WERI-Rb-1 (cell line): ENCODE measurements around the gene FAM117A.
A peak's percentile ranks its signal among the peaks of the same experiment; 100 is the strongest.
"Not testable (repeated sequence)": the region's sequence is repeated elsewhere in the genome, so short reads cannot be mapped to it uniquely, and the experiment has no call there.

Experiments
- DNase-seq: peaks from one replicate; pipeline ENCODE4 v3.0.0-alpha.2; 2020
- H3K27ac ChIP-seq: fragments of 250-450 bp; sonication (Bioruptor Pico); 2 replicates; pipeline ENCODE4 v1.5.1; 2020; ENCODE audit warnings: mild to moderate bottlenecking, moderate library complexity
- H3K27me3 ChIP-seq: fragments of 250-450 bp; sonication (Bioruptor Pico); 2 replicates; pipeline ENCODE4 v1.5.1; 2021; ENCODE audit warnings: mild to moderate bottlenecking, low read depth, moderate library complexity; ENCODE audit not compliant: insufficient read depth, severe bottlenecking
- H3K36me3 ChIP-seq: fragments of 250-450 bp; sonication (Bioruptor Pico); 2 replicates; pipeline ENCODE4 v1.5.1; 2020; ENCODE audit warnings: mild to moderate bottlenecking, moderate library complexity
- H3K4me3 ChIP-seq: 2 replicates; pipeline ENCODE4 v1.5.1; 2011; ENCODE audit warnings: low read depth, mild to moderate bottlenecking, control low read depth, low read length
- H3K9me3 ChIP-seq: fragments of 250-450 bp; sonication (Bioruptor Pico); 2 replicates; pipeline ENCODE4 v1.5.1; 2021; ENCODE audit warnings: mild to moderate bottlenecking, moderate library complexity; ENCODE audit not compliant: severe bottlenecking
- TF ChIP-seq, protein P1 (sequence below): IDR thresholded peaks from 2 replicates; pipeline ENCODE4 v1.5.1; 2011; ENCODE audit warnings: low read depth, mild to moderate bottlenecking, control low read depth, inconsistent platforms, low read length

The FAM117A gene

GRCh38 chr17:49760296-49760695, 3.6 kb downstream of the FAM117A start:
- Histone ChIP-seq H3K9me3 (no peaks in the 10 kb centered on the region), H3K4me3 (no peak overlapping the region), H3K36me3 (peaks cover 13% of the 10 kb centered on the region), H3K27me3 (no peaks in the 10 kb centered on the region), H3K27ac (no peak overlapping the region)
- DNase-seq = no peak
- TF ChIP-seq, protein P1, sequence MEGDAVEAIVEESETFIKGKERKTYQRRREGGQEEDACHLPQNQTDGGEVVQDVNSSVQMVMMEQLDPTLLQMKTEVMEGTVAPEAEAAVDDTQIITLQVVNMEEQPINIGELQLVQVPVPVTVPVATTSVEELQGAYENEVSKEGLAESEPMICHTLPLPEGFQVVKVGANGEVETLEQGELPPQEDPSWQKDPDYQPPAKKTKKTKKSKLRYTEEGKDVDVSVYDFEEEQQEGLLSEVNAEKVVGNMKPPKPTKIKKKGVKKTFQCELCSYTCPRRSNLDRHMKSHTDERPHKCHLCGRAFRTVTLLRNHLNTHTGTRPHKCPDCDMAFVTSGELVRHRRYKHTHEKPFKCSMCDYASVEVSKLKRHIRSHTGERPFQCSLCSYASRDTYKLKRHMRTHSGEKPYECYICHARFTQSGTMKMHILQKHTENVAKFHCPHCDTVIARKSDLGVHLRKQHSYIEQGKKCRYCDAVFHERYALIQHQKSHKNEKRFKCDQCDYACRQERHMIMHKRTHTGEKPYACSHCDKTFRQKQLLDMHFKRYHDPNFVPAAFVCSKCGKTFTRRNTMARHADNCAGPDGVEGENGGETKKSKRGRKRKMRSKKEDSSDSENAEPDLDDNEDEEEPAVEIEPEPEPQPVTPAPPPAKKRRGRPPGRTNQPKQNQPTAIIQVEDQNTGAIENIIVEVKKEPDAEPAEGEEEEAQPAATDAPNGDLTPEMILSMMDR = no peak

- H3K27me3 ChIP-seq = no peaks in the 10 kb centered on the region
- DNase-seq = no peak
- peak overlapping the region; percentile 11; the same call in 1 of the 2 replicates for H3K27ac ChIP-seq
- no peak overlapping the region for H3K4me3 ChIP-seq
- TF ChIP-seq, protein P1 = no peak
- peaks cover 13% of the 10 kb centered on the region for H3K36me3 ChIP-seq
- no peaks in the 10 kb centered on the region for H3K9me3 ChIP-seq
Observed at GRCh38 chr17:49759203-49759602, 4.7 kb downstream of the FAM117A start.

GRCh38 chr17:49758464-49759010, 5.4 kb downstream of the FAM117A start:
- H3K27ac ChIP-seq, H3K27me3 ChIP-seq, H3K9me3 ChIP-seq, H3K4me3 ChIP-seq, DNase-seq: not testable (repeated sequence)
- peaks cover 13% of the 10 kb centered on the region for H3K36me3 ChIP-seq

- TF ChIP-seq, protein P1 = no peak
- no peak for DNase-seq
- no peak overlapping the region for H3K27ac ChIP-seq
- H3K4me3 ChIP-seq = no peak overlapping the region
- no peaks in the 10 kb centered on the region for H3K27me3 ChIP-seq
- H3K36me3 ChIP-seq = peaks cover 22% of the 10 kb centered on the region
- no peaks in the 10 kb centered on the region for H3K9me3 ChIP-seq
Observed at GRCh38 chr17:49757151-49757777, 6.7 kb downstream of the FAM117A start.

DNA sequence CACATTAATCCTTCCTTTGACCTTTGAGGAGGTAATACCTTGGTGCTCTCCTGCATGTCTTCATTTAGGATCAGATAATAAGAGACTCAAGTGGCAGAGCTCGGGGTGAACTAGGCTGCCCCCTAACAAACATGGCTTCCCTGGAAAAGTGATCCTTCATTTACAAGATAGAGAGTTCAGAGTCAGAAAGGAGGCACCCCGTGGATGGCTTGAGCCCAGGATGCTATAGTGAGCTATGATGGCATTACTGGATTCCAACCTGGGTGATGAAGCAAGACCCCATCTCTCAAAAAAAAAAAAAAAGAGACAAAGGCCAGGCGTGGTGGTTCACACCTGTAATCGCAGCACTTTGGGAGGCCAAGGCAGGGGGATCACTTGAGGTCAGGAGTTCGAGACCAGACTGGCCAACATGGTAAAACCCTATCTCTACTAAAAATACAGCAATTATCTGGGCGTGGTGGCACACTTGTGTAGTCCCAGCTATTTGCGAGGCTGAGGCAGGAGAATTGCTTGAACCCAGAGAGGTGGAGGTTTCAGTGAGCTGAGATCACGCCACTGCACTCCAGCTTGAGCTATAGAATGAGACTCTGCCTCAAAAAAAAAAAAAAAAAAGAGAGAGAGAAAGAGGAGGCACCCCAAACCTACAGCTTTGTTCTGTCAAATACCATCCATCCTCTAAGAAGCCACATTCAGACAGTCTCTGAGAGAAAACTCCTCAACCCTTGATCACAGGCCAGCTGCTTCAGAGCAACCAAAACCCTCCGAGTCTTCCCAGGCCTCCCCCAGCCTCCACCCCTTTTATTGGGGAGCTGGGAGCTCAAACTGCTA, 7.4 kb downstream of the FAM117A start:
- Histone ChIP-seq H3K9me3 (no peaks in the 10 kb centered on the region), H3K27me3 (no peaks in the 10 kb centered on the region), H3K36me3 (peaks cover 23% of the 10 kb centered on the region), H3K4me3 (no peak overlapping the region), H3K27ac (no peak overlapping the region)
- DNase-seq = no peak
- TF ChIP-seq, protein P1 = no peak

DNA sequence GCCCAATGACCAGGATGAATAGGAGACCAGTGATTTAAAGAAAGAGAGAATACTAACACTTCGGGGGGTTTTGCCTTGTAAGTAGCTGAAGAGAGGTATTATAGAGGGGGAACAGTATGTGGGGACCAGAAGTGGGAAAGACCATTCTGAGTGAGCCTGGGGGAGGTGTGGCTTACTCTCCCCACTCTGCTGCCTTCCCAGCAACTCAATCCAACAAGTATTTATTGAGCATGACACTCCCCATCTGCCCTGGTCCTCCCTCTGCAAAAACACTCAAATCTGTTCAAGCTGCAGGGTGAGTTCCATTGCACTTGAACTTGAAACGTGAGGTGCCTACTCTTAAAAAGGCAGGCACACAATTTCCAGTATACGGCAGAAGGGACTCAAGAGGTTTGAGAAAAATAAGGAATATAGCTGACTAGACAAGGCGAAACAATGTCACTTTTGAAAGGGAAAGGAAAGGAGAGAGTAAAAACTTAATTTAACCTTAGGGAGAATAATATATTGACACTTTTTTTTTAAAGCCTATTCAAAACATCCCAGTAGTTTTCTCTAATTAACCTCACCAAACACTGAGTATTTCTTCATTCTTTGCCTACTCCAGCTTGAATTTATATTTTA, 8.2 kb downstream of the FAM117A start:
- TF ChIP-seq, protein P1 = no peak
- Histone ChIP-seq H3K36me3 (peaks cover 23% of the 10 kb centered on the region), H3K4me3 (no peak overlapping the region), H3K9me3 (no peaks in the 10 kb centered on the region), H3K27ac (no peak overlapping the region), H3K27me3 (no peaks in the 10 kb centered on the region)
- DNase-seq = peak; percentile 55
